HEK293 (cell line): ENCODE results near the gene STOX1.

ENCODE experiments used
- CTCF ChIA-PET: fragments of 350-600 bp; formaldehyde crosslinking; extraction: SDS; loops from one replicate; lab custom pipeline; 2021; ENCODE audit warnings: antibody characterized with exemption; lab: Yijun Ruan, JAX
- POLR2A ChIA-PET: fragments of 300-600 bp; formaldehyde crosslinking; extraction: SDS; loops from one replicate; lab custom pipeline; 2020; ENCODE audit warnings: antibody characterized with exemption, inconsistent platforms; lab: Yijun Ruan, JAX
- H3K27ac ChIP-seq: fragments of 200-500 bp; sonication (Bioruptor generic); 2 replicates; pipeline ENCODE4 v1.5.1; 2014; ENCODE audit warnings: low read depth, low read length, control low read depth, inconsistent platforms; ENCODE audit errors: extremely low read depth
- H3K36me3 ChIP-seq, 2 experiments: fragments of 200-500 bp in 1 of 2; sonication (Bioruptor generic) in 1 of 2; 1 replicate in 1 of 2; 2 replicates in 1 of 2; pipeline ENCODE4 v1.5.1; 2014 to 2017; ENCODE audit warnings: inconsistent platforms in 2 of 2, low read length in 2 of 2; ENCODE audit not compliant: control insufficient read depth in 2 of 2, insufficient read depth in 1 of 2
- H3K4me1 ChIP-seq: fragments of 200-500 bp; sonication (Bioruptor generic); 2 replicates; pipeline ENCODE4 v1.5.1; 2014; ENCODE audit warnings: mild to moderate bottlenecking, low read length, inconsistent platforms; ENCODE audit not compliant: control insufficient read depth, insufficient read depth
- H3K4me3 ChIP-seq: 2 replicates; pipeline ENCODE4 v1.5.1; 2011; ENCODE audit warnings: low read depth, mild to moderate bottlenecking, control low read depth, low read length, moderate library complexity
- H3K9me3 ChIP-seq: fragments of 200-500 bp; sonication (Bioruptor generic); 2 replicates; pipeline ENCODE4 v1.5.1; 2014; ENCODE audit warnings: low read depth, low read length, inconsistent platforms; ENCODE audit not compliant: control insufficient read depth, insufficient read depth
- KLF16 ChIP-seq: fragments of 450-650 bp; formaldehyde crosslinking; IDR thresholded peaks from 2 replicates; pipeline ENCODE4 v1.5.1; 2017; ENCODE audit warnings: missing biosample characterization, missing genetic modification characterization
- MYNN ChIP-seq: fragments of 450-650 bp; formaldehyde crosslinking; IDR thresholded peaks from 2 replicates; pipeline ENCODE4 v1.5.1; 2016; ENCODE audit warnings: missing biosample characterization, missing genetic modification characterization, borderline replicate concordance
- PRDM4 ChIP-seq: fragments of 450-650 bp; formaldehyde crosslinking; IDR thresholded peaks from 2 replicates; pipeline ENCODE4 v1.5.1; 2017; ENCODE audit warnings: missing biosample characterization, missing genetic modification characterization
- REPIN1 ChIP-seq: fragments of 450-650 bp; formaldehyde crosslinking; IDR thresholded peaks from 2 replicates; pipeline ENCODE4 v1.5.1; 2017; ENCODE audit warnings: missing biosample characterization, missing genetic modification characterization, low read depth
- ZBTB10 ChIP-seq: fragments of 450-650 bp; formaldehyde crosslinking; IDR thresholded peaks from 2 replicates; pipeline ENCODE4 v1.5.1; 2016; ENCODE audit warnings: missing biosample characterization, missing genetic modification characterization
- ZBTB21 ChIP-seq: fragments of 450-650 bp; formaldehyde crosslinking; IDR thresholded peaks from 2 replicates; pipeline ENCODE4 v1.5.1; 2017; ENCODE audit warnings: missing biosample characterization, missing genetic modification characterization
- ZBTB7A ChIP-seq: fragments of 450-650 bp; formaldehyde crosslinking; IDR thresholded peaks from 2 replicates; pipeline ENCODE4 v1.5.1; 2016; ENCODE audit warnings: low read depth, missing biosample characterization, missing genetic modification characterization
- ZBTB8A ChIP-seq: fragments of 450-650 bp; formaldehyde crosslinking; IDR thresholded peaks from 2 replicates; pipeline ENCODE4 v1.5.1; 2016; ENCODE audit warnings: missing biosample characterization, missing genetic modification characterization
- ZFHX2 ChIP-seq: fragments of 450-650 bp; formaldehyde crosslinking; conservative IDR thresholded peaks from 2 replicates; pipeline ENCODE4 v1.5.1; 2016; ENCODE audit warnings: missing biosample characterization, missing genetic modification characterization
- ZNF19 ChIP-seq: fragments of 450-650 bp; formaldehyde crosslinking; IDR thresholded peaks from 2 replicates; pipeline ENCODE4; 2016; ENCODE audit warnings: missing biosample characterization, missing genetic modification characterization, low read depth
- ZNF341 ChIP-seq: fragments of 450-650 bp; formaldehyde crosslinking; IDR thresholded peaks from 2 replicates; pipeline ENCODE4; 2016; ENCODE audit warnings: low read depth, missing biosample characterization, missing genetic modification characterization
- ZNF37A ChIP-seq: fragments of 450-650 bp; IDR thresholded peaks from 2 replicates; pipeline ENCODE4 v1.5.1; 2018; ENCODE audit warnings: missing biosample characterization, missing genetic modification characterization
- ZNF398 ChIP-seq: fragments of 450-650 bp; formaldehyde crosslinking; IDR thresholded peaks from 2 replicates; pipeline ENCODE4 v1.5.1; 2017; ENCODE audit warnings: missing biosample characterization, missing genetic modification characterization
- ZNF510 ChIP-seq: fragments of 450-650 bp; formaldehyde crosslinking; IDR thresholded peaks from 2 replicates; pipeline ENCODE4 v1.5.1; 2018; ENCODE audit warnings: mild to moderate bottlenecking, missing genetic modification characterization, missing biosample characterization; ENCODE audit not compliant: insufficient replicate concordance
- ZNF600 ChIP-seq: fragments of 450-650 bp; formaldehyde crosslinking; IDR thresholded peaks from 2 replicates; pipeline ENCODE4 v1.5.1; 2016; ENCODE audit warnings: missing biosample characterization, missing genetic modification characterization
- ZNF626 ChIP-seq: fragments of 450-650 bp; sonication (Bioruptor Pico); formaldehyde crosslinking; IDR thresholded peaks from 2 replicates; pipeline ENCODE4 v1.5.1; 2018; ENCODE audit warnings: missing biosample characterization, missing genetic modification characterization, inconsistent platforms
- ZNF629 ChIP-seq: fragments of 450-650 bp; formaldehyde crosslinking; IDR thresholded peaks from 2 replicates; pipeline ENCODE4 v1.5.1; 2017; ENCODE audit warnings: missing biosample characterization, missing genetic modification characterization
- ZNF658 ChIP-seq: fragments of 450-650 bp; formaldehyde crosslinking; IDR thresholded peaks from 2 replicates; pipeline ENCODE4; 2016; ENCODE audit warnings: missing biosample characterization, missing genetic modification characterization
- ZNF768 ChIP-seq: fragments of 450-650 bp; formaldehyde crosslinking; IDR thresholded peaks from 2 replicates; pipeline ENCODE4 v1.5.1; 2018; ENCODE audit warnings: missing biosample characterization, mild to moderate bottlenecking, missing genetic modification characterization
- TF ChIP-seq, protein P1 (sequence below): IDR thresholded peaks from 2 replicates; pipeline ENCODE4 v1.6.1; 2011; ENCODE audit warnings: mild to moderate bottlenecking, low read depth, low read length, borderline replicate concordance
- TF ChIP-seq, protein P2 (sequence below): fragments of 450-650 bp; formaldehyde crosslinking; IDR thresholded peaks from 2 replicates; pipeline ENCODE4 v1.5.1; 2016; ENCODE audit warnings: missing biosample characterization, missing genetic modification characterization
- TF ChIP-seq, protein P3 (sequence below): fragments of 450-650 bp; formaldehyde crosslinking; IDR thresholded peaks from 2 replicates; pipeline ENCODE4 v1.5.1; 2016; ENCODE audit warnings: missing biosample characterization, missing genetic modification characterization
- TF ChIP-seq, protein P4 (sequence below): fragments of 450-650 bp; formaldehyde crosslinking; IDR thresholded peaks from 2 replicates; pipeline ENCODE4; 2016; ENCODE audit warnings: missing biosample characterization, missing genetic modification characterization

The STOX1 gene

GRCh38 chr10:68787813-68788212, 39.5 kb upstream of the STOX1 start:
- Histone ChIP-seq H3K27ac (no peak overlapping the region), H3K4me3 (no peak overlapping the region), H3K4me1 (no peaks in the 10 kb centered on the region), H3K36me3 (peaks cover 86% of the 10 kb centered on the region in 2 experiments), H3K9me3 (no peaks in the 10 kb centered on the region)
- TF ChIP-seq, protein P1, sequence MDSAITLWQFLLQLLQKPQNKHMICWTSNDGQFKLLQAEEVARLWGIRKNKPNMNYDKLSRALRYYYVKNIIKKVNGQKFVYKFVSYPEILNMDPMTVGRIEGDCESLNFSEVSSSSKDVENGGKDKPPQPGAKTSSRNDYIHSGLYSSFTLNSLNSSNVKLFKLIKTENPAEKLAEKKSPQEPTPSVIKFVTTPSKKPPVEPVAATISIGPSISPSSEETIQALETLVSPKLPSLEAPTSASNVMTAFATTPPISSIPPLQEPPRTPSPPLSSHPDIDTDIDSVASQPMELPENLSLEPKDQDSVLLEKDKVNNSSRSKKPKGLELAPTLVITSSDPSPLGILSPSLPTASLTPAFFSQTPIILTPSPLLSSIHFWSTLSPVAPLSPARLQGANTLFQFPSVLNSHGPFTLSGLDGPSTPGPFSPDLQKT: no peak
- TF ChIP-seq MYNN (no peak), ZNF629 (tag by site-specific recombination) (no peak), KLF16 (tag by site-specific recombination) (no peak), REPIN1 (tag by site-specific recombination) (no peak), ZNF658 (no peak), ZNF510 (no peak), ZNF37A (tag by site-specific recombination) (no peak), ZFHX2 (tag by site-specific recombination) (no peak), PRDM4 (no peak), ZNF398 (no peak), ZBTB10 (tag by site-specific recombination) (no peak), ZNF626 (tag by site-specific recombination) (no peak), ZBTB8A (tag by site-specific recombination) (no peak), ZBTB7A (tag by site-specific recombination) (no peak), ZNF19 (no peak)
- TF ChIP-seq, protein P2, sequence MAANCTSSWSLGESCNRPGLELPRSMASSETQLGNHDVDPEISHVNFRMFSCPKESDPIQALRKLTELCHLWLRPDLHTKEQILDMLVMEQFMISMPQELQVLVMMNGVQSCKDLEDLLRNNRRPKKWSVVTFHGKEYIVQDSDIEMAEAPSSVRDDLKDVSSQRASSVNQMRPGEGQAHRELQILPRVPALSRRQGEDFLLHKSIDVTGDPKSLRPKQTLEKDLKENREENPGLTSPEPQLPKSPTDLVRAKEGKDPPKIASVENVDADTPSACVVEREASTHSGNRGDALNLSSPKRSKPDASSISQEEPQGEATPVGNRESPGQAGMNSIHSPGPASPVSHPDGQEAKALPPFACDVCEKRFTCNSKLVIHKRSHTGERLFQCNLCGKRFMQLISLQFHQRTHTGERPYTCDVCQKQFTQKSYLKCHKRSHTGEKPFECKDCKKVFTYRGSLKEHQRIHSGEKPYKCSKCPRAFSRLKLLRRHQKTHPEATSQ (tag by site-specific recombination): no peak
- ChIA-PET POLR2A (no interaction called here), CTCF (interaction anchor here (1.4 kb wide), 1 partner anchor 110 kb away, joined by 6 read pairs; no protein-coding TSS in a partner anchor)

DNA sequence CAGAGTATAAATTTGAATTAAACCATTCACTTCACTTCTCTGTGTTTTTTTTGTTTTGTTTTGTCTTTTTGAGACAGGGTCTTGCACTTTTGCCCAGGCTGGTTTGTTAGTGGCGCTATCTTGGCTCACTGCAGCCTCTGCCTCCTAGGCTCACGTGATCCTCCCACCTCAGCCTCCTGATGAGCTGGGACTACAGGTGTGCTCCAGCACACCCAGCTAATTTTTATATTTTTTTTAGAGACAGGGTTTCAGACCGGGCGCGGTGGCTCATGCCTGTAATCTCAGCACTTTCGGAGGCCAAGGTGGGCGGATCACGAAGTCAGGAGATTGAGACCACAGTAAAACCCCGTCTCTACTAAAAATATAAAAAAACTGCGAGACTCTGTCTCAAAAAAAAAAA, 36.9 kb upstream of the STOX1 start:
- CTCF ChIA-PET: no interaction called here
- Histone ChIP-seq H3K27ac (no peak overlapping the region), H3K4me1 (no peaks in the 10 kb centered on the region), H3K9me3 (no peaks in the 10 kb centered on the region), H3K36me3 (peaks cover 74 to 83% of the 10 kb centered on the region in 2 experiments), H3K4me3 (no peak overlapping the region)
- POLR2A ChIA-PET: interaction anchor here (0.5 kb wide), 1 partner anchor 173 kb away, joined by 3 read pairs; no protein-coding TSS in a partner anchor
- TF ChIP-seq ZNF768 (tag by site-specific recombination): no peak
- no peak for TF ChIP-seq ZNF600 (tag by site-specific recombination)
- TF ChIP-seq, protein P3, sequence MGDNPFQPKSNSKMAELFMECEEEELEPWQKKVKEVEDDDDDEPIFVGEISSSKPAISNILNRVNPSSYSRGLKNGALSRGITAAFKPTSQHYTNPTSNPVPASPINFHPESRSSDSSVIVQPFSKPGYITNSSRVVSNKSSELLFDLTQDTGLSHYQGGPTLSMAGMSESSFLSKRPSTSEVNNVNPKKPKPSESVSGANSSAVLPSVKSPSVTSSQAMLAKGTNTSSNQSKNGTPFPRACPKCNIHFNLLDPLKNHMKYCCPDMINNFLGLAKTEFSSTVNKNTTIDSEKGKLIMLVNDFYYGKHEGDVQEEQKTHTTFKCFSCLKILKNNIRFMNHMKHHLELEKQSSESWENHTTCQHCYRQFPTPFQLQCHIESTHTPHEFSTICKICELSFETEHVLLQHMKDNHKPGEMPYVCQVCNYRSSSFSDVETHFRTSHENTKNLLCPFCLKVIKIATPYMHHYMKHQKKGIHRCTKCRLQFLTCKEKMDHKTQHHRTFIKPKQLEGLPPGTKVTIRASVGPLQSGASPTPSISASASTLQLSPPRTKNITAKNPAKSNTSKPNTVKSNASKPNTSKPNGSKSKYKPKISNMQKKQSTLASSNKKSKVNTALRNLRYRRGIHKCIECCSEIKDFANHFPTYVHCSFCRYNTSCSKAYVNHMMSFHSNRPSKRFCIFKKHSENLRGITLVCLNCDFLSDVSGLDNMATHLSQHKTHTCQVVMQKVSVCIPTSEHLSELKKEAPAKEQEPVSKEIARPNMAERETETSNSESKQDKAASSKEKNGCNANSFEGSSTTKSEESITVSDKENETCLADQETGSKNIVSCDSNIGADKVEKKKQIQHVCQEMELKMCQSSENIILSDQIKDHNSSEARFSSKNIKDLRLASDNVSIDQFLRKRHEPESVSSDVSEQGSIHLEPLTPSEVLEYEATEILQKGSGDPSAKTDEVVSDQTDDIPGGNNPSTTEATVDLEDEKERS (tag by site-specific recombination): no peak
- TF ChIP-seq, protein P4, sequence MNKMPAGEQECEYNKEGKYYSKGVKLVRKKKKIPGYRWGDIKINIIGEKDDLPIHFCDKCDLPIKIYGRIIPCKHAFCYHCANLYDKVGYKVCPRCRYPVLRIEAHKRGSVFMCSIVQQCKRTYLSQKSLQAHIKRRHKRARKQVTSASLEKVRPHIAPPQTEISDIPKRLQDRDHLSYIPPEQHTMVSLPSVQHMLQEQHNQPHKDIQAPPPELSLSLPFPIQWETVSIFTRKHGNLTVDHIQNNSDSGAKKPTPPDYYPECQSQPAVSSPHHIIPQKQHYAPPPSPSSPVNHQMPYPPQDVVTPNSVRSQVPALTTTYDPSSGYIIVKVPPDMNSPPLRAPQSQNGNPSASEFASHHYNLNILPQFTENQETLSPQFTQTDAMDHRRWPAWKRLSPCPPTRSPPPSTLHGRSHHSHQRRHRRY (tag by site-specific recombination): no peak
- TF ChIP-seq ZBTB21 (tag by site-specific recombination): no peak
- TF ChIP-seq ZNF341 (tag by site-specific recombination): no peak
